Activated T-cell treated with anti-CD3 and anti-CD28 coated beads for 4 hours (primary cell): ENCODE measurements around the gene KCNG2.

ENCODE experiments used
- DNase-seq: peaks from one replicate; pipeline ENCODE4 v3.0.0-alpha.2; 2020

KCNG2 gene

DNA sequence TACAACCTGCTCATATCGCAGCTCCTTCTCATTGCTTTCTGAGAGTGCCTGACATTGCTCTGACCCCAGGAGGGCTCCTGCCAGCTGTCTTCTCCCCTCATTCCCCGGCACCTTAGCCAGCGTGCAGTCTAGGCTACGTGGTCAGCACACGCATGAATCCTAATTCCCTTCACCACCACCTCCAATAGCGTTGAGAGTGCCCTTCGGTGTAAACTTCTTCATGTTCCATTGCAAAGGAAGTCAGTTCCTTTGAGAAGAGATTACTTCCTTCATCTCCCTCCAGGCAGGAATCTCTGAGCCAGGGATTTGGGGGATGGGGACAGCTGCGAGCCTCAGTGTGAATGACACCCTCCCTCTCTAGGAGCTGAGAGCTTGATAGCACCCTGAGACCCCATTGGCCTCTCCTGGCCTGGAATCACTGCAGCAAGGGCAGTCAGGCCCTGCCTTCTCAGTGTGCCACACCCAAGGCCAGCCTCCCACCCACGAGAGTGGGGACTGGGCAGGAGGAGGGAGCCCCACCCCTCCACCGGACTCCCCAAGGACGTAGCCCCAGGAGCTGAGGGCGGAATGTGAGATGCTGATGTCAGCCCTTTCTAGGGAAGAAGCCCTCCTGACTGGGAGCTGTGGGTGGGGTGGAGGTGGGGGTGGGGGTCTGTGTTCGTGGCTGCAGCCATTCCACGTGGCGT, 100.3 kb downstream of the KCNG2 start:
- no peak for DNase-seq

DNA sequence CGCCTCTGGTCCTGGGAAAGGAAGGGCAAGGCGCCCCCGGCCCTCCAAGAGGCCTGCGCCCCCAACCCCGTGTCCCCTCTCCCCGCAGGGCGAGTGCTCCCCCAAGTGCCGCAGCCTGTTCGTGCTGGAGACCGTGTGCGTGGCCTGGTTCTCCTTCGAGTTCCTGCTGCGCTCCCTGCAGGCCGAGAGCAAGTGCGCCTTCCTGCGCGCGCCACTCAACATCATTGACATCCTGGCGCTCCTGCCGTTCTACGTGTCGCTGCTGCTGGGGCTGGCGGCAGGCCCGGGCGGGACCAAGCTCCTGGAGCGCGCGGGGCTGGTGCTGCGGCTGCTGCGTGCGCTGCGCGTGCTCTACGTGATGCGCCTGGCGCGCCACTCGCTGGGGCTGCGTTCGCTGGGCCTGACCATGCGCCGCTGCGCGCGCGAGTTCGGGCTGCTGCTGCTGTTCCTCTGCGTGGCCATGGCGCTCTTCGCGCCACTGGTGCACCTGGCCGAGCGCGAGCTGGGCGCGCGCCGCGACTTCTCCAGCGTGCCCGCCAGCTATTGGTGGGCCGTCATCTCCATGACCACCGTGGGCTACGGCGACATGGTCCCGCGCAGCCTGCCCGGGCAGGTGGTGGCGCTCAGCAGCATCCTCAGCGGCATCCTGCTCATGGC, 101.3 kb downstream of the KCNG2 start:
- no peak for DNase-seq

DNA sequence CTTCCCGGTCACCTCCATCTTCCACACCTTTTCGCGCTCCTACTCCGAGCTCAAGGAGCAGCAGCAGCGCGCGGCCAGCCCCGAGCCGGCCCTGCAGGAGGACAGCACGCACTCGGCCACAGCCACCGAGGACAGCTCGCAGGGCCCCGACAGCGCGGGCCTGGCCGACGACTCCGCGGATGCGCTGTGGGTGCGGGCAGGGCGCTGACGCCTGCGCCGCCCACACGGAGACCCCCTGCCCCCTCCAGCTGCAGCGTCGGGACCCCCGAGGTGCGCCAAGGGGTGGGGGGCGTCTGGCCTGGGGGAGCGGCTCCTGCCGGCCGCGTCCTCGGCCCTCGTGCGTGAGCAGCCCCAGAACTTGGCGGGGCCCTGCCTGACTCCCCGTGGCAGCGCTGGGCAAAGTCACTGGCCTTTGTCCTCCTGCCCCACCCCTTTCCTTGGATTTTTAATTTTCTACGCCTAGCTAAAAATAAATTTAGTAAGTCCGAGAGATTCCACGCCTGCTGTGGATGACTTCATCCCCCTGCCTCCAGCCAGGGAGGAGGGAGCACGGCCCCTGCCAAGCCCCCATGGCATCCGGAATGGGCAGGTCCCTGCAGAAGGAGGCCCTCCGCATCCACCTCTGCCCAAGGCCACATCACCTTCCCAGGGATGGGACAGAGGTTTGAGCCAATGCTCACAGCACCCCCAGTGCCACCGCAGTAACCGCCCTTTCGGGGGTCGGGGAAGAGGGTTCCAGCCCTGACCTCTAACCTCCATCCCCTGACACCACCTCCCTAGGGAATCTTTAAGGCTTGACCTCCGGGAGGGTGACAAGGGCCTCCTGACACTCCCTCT, 102.1 kb downstream of the KCNG2 start:
- no peak for DNase-seq

DNA sequence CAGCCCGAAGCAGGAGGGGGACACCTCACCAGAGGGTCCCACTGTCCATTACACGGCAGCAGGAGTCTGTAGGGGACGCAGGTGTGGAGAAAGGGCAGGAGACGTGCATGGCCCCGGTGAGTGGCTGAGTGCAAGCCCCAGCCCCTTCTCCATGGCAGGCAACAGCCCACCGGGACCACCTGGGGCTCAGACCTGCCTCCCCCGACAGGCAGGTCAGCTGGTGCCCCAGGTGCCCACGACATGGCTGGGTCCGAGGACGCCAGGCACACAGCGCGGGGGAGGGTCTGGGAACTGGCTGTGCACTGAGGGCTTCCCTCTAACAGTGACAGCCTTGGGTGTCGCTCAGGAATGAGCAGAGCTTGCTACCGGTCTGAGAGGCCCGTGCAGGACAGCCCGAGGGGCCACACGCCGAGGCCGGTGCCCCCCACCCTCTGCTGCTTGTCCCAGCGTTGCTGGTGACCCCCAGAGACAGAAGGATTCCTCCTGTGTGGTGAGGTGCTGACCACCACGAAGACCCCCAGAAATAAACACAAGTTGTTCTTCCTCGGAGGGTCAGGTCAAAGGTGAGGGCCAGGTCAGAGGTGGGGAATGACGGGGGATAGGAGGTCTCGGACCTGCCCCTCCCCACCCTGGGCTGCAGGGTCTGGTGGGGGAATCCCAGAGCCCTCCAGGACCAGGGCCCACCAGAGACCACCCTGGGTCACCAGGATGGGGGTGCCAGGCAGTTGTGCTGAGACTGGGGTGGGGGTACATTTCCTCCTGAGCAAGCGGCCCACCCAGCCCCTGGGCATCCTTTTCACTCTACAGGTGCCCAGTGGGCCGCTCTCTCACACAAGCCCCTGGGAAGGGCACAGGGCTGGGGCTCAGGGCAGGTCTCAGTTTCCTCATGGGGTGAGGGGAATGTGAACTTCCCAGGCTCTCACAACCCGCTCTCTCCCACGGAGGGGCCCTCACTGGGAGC, 103.2 kb downstream of the KCNG2 start:
- DNase-seq = no peak

DNA sequence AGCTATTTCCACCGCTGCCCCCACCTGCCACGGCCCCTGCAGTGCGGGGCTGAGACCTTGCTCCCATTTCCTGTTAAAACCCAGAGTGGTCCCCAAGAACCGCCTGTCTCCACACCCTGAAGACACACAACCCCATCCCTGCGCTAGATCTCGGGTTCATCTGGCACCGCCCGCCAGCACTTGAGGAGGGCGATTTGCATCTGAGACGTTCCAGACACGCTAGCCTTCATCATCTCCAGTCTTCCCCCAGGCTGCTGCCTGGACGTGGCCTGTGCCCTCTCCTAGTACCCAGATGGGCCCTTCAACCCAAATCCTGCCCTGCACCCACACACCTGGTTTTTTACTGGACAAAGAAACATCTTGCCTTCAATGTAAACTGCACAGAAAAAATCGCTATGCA, 103.9 kb downstream of the KCNG2 start:
- DNase-seq = no peak

DNA sequence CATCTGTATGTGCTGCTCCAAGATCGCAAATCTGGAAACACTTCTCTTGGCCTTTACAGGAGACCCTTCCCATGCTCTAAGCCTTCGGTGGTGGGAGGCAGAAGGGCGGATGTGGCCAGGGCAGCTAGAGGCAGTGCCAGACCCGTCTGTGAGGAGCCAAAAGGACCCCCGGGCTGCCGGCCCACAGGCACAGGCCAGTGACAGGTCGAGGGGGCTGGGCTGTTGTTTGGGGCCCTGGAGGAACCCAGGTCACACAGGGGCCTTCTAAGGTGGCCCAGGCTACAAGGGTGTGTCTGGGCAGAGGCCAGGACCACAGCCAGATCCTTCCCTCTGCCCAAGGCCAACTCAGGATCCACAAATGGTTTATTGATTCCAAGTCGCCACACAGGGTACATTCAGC, 104.3 kb downstream of the KCNG2 start:
- DNase-seq = no peak

DNA sequence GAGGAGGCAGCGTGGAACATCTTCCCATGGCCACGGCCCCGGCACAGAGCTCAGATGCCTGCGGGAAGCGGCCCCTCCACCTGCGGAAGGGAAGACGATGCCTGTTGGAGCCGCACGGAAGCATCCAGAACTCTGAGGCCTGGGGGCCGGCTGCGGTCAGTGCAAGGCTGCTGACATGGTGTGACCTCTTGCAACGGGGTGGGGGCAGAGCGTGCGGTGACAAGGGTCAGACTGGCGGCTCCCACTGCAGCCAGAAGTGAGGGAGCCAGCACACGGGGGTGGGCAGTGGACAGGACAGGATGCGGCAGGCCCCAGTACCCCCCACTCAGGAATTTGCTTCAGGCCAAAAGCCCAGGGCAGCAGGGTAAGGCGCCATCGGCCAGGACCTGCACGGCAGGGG, 104.9 kb downstream of the KCNG2 start:
- DNase-seq = no peak

DNA sequence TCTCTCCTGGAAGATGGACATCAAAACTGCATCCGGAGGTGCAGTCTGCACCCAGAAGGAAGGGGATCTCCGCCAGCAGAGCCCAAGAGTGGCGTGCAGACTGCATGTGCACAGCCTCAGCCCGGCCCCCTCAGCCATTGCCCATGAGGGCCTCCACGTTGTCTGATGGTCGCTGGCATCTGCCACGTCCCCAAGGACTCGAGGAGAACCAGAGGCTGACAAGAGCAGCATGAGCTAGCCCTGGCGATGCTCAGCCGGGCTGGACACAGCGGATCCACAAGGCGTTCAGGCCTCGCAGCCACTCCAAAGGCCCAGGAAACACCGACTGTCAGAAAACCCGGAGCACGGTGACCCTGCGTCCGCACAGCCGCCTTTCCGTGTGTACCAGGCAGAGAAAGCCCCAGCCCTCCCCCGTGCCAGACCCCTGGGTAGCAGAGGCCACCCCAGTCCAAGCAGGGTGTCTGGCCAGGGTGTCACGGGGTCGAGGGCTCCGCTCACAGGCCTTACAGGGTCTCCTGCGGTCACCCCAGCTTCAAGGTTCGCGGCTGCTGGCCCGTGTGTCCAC, 105.4 kb downstream of the KCNG2 start:
- no peak for DNase-seq

DNA sequence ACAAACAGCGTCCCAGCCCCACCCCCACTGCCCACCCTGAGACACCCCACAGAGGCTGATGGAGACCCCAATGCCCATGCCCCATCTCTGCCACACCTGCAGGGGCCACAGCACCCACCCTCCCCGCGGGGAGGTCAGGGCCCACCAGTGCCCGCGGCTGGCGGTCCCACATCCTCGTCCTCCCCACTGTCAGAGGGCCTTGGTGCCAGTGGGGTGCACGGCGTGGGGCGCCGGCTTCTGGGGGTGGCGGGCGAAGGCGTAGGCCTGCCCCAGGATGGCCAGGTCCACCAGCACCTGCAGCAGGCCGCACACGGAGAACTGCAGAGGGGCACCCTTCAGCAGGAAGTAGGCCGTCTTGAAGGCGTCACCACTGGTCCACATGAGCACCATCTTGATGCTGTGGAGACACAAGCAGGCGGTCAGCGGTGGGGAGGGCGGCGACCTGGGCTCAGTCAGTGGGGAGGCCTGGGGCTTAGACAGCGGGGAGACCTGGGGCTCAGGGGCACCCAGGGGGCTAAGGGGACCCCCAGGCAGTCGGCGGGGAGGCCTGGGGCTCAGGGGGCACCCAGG, 106.1 kb downstream of the KCNG2 start:
- no peak for DNase-seq

DNA sequence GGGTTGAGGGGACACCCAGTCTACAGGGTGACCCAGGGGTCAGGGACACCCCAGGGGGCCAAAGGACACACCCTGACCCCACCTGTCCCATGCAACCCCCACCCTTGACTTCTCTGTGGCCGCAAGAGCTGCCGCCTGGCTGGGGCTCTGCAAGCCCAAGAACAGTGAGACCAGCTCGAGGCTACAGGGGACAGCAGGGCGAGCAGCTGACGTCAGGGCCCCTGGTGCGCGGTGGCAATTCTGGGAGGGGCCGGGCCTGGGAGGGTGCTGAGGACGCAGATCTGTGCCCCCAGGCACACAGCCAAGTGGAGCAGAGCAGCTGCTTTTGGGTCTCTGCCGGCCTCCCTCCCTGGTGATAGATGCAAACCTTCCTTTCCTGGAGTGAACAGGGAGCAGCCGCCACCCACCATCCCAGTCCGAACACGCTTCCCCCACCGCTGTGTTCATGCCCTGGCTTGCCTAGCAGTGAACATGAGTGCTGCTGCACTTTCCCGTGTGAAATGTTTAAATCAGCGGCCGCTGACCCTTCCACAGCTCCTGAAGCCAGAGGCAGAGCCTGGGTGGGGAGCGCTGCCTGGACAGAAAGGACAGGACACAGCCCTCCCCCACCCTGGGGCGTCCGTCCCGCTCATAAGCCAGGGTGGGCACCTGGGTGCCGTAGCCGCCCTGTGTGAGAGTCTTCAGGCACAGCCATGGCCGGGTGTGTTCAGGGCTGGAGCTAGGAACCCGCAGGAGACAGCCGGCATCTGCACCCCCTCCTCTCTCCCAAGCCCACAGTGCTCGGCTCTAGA, 106.8 kb downstream of the KCNG2 start:
- no peak for DNase-seq

DNA sequence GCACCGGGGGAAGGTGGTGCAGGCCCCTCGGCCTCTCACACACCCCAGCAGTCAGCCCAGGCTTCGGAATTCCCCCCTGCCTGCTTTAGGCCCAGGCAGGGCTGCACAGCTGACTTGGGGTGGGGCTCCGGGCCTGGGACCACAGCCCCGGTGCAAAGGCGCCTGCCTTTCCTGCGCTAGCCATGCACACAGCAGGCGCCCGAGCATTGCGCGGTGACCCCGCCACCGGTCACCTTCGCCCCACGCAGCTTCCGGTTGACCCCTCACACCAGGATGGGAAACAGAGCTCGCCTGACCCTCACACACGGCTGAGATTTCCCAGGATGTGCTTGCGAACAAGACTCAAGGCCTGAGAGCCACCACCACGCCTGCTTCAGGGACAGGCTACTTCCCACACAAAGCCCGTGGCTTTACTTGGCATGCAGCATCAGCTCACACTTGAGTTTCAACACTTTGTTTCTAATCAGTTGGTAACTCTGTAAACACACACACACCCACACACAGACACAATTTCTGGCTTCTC, 107.7 kb downstream of the KCNG2 start:
- no peak for DNase-seq

DNA sequence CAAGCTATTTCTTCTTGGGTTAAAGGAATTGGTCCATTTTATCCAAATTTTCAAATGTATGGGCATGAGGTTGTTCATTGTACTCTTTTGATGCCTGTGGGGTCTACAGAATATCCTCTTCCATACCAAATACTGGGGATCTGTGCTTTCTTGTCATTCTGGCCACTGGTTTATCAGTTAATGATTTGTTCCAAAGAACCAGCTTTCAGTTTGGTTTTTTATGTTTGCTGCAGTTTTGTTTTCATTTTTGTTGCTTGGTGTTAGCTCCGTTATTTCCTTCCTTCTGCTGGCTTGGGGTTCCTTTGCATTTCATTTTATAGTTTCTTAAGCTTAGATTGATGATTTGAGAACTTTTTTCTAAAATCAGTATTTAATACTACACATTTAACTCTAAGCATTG, 108.3 kb downstream of the KCNG2 start:
- no peak for DNase-seq

DNA sequence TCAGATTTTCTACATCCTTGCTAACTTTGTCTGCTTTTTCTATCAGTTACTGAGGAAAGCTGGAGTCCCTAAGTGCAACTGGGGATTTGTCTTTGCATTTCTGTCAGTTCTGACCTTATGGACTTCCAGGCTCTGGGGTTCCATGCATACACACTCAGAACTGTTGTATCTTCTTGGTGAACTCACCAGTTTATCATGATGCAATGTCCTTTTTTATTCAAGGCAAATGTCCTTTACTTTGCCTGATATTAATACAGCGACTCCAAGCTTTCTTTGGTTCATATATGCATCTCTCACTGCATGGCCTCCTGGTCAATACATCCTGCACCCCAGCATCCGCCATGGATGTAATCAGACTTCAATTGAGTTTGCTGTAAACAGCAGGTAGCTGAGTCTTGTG, 109.0 kb downstream of the KCNG2 start:
- no peak for DNase-seq

DNA sequence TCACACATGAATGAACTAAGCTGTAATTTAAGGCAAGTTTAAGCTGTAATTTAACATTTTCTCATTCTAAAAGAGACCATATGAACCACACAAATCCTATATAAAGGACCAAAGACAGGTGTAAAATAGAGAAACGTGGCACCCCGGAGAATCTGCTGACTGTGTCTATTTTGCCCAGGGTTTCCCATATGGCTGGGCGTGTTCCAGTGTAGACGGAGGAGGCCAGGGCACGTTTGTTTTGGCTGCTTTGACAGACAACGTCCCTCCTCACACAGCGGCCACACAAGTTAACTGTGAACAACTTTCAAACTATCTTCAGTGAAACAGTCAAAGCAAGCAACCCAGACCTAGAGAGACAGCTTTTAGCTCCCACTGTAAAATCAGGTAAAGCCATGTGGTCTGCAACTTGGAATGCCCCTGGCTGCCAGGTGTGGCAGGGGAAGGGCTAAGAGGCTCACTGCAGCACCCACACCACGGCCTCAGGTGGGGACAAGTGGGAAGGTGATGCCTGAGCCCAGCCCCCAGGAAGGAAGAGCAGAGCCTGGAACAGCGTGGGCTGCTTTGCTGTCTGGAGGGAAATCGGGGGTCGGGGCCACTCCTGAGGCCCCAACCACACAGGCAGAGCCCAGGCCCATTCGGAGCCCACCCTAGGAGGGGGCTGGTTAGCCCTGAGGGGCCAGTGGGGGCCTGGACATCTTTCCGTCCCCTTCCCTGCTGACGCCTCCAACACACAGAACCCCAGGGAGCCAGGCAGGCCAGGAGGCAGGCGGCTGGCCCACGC, 113.0 kb downstream of the KCNG2 start:
- DNase-seq = no peak

DNA sequence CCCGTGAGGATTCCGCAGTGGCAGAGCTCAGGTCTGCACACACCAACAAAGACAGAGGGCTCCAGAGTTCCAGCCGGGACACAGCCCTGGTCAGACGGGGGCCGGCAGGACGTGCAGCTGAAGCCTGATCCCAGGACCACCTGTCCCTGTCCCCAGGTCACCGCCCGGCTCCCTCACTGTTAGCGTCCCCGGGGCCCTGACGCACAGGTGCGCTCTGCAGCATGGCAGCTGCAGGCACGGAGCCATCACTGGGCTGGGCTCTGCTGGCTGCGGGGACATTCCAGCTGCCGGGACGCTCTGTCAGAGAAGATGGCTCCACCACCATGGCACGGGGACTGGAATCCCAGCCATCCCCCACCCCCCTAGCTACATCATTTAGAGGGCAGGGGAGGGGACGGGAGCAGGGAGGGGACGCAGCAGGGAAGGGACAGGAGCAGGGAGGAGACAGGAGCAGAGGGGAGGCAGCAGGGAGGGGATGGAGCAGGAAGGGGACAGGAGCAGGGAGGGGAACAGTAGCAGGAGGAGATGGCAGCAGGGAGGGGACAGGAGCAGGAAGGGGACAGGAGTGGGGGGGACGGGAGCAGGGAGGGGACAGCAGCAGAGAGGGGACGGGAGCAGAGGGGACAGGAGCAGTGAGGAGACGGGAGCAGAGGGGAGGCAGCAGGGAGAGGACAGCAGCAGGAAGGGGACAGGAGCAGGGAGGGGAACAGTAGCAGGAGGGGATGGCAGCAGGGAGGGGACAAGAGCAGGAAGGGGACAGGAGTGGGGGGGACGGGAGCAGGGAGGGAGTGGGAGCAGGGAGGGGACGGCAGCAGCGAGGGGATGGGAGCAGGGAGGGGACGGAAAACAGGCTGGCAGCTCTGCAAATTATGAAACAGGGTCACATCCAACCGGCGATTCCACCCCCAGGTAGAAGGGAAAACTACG, 113.9 kb downstream of the KCNG2 start:
- DNase-seq = no peak

DNA sequence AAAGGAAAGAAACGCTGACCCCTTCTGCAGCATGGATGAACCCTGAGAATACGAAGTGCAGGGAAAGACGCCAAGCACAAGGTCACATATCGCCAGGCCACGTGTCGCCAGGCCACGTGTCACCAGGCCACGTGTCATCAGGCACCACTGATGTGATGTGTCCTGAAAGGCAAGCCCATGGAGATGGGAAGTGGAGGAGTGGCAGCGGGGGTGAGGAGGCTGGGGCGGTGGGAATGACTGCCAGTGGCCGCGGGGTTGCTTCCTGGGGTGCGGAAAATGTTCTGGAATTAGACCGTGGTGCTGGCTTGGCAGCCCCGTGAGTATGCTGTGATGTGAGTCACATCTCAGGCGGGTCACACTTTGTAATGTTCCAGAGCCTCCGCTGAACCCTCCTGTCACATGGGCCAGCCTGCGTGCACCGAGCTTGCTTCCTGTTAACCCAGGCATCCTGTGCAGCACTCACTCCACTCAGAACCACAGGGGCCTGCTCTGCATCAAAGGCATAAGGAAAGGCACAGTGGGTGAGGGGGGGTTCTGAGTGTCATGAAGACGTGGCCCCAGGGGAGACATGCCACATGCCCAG, 114.8 kb downstream of the KCNG2 start:
- DNase-seq = peak; percentile 11

DNA sequence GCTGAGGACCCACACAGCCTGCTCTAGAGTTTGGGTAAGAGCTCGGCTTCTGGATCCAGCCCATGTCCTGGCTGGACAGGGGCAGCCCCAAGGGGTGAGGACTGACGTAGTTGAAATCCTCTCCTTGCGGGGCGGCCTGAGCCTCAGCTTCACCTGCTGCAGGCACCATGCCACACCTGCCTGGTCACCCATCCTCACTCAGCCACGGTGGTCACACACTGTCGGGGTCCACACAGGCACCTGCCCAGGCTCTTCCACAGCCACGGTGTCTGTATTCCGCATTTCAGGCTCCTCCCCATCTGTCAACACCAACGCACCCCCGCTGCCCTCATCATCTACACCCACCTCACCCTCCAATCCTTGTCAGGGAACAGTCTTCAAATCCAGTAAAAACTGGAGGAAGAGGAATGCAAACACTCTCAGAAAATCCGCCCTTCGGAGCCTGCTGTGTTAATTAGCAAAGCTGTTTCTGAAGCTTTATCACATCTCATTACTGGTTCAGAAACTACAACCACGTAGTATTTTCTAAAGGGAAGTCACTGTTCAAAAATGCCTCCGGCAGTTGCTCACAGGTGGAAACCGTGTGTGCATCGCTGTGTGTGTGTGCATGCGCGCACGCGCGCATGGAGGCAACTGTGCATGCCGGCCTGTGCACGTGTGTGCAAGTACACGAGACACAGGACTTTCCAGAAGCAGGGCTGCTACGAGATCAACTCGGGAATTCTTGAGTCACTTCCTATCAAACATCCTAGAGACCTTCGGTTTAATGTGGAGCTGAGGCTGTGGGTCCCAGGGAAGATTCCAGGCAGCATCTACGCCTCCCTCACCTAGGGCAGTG, 115.5 kb downstream of the KCNG2 start:
- DNase-seq = no peak
